ENCODE results near the gene HSD17B10. TPM values are rescaled to one million over a fixed set of nuclear protein-coding genes. Genes with fewer than 3 reads are reported as not detected.

The HSD17B10 gene
- total and polyA plus RNA-seq, 2 donors = 51.7 to 92.6 TPM

DNA sequence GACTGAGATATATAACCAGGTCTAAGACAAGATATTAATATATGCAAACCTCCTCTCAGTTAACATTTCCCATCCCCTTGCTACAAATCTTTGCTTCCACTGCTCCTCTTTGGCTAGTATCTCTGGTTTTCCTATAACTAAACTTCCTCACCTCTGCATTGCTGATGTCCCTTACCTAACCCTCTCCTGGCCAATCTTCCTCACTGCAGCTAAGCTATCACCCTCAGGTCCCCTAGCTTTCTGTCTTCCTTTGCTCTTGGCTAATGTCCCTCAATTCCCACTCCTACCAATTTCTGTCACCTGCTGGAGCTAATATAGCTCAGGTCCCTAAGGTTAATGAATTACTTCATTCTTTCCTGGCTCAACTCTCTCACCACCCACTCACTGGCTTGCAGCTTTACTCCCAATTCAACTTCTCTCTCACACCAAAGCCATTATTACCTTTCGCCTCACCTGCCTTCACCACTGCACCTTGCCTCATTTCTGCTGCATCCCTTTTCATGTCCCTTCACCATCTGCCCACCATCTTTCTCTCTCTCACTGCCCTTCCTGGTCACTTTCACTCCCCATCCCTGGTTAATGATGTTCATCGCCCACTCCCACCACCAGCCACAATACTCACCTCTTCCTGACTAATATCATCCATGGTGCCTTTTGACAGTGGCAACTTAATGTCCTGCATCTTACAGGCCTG is 38.4 kb downstream of the HSD17B10 start:
- 96% methylated on average over 2 of the region's 2 CpGs for WGBS
- H3K4me1 ChIP-seq (ENCODE audit: control insufficient read depth in 2 of 2, insufficient read depth in 2 of 2, low read length in 2 of 2) = no peaks in the 10 kb centered on the region
- no peaks in the 10 kb centered on the region for H3K9me3 ChIP-seq (ENCODE audit: control insufficient read depth in 2 of 2, insufficient read depth in 1 of 2, low read length in 1 of 2)
- no peak overlapping the region for H3K27ac ChIP-seq (ENCODE audit: low read depth in 1 of 2, low read length in 1 of 2)
- DNase-seq (ENCODE audit: low read depth in 6 of 9, low spot score in 9 of 9) = no peak
- H3K4me3 ChIP-seq (ENCODE audit: low read length in 2 of 2) = no peak overlapping the region
- H3K27me3 ChIP-seq (ENCODE audit: control insufficient read depth in 2 of 2, insufficient read depth in 1 of 2, low read length in 1 of 2) = no peaks in the 10 kb centered on the region
- H3K36me3 ChIP-seq (ENCODE audit: control insufficient read depth in 2 of 2, insufficient read depth in 2 of 2, low read length in 1 of 2) = peaks cover 23 to 67% of the 10 kb centered on the region in 2 donors

DNA sequence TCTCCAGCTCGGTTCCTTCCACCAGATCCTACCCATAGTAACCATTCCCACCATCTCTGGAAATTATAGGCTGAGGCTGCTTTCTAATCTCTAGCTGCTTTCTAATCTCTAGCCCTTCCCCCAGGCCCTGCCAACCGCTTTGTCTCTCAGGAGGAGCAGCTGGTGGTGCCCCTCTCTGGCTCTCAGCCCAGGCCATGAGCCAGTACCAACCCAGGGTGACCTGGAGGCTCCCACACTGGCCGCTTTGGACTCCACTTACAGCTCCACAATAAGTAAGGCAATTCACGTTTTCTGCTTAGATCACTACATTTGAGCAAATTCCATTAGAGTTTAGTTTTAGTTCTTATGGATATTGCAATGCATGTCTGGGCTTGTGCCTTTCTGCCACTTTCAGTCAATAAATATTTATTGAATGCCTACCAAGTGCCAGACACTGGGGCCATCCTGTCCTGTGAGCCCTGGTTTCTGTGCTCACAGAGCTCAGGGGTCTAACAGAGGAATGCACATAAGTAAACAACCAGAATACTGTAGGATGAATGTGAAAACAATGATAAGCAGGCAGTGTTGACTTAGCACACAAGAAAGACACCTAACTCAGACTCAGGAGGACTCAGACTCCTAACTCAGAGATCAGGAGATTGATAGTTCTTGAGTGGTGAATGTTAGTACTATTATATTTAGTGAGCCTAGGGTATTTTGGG is 50.6 kb downstream of the HSD17B10 start:
- DNase-seq (ENCODE audit: low read depth in 6 of 9, low spot score in 9 of 9) = no peak
- Histone ChIP-seq H3K36me3 (ENCODE audit: control insufficient read depth in 2 of 2, insufficient read depth in 2 of 2, low read length in 1 of 2) (peaks cover 47 to 72% of the 10 kb centered on the region in 2 donors), H3K27me3 (ENCODE audit: control insufficient read depth in 2 of 2, insufficient read depth in 1 of 2, low read length in 1 of 2) (no peaks in the 10 kb centered on the region), H3K9me3 (ENCODE audit: control insufficient read depth in 2 of 2, insufficient read depth in 1 of 2, low read length in 1 of 2) (no peaks in the 10 kb centered on the region), H3K4me3 (ENCODE audit: low read length in 2 of 2) (no peak overlapping the region), H3K27ac (ENCODE audit: low read depth in 1 of 2, low read length in 1 of 2) (no peak overlapping the region), H3K4me1 (ENCODE audit: control insufficient read depth in 2 of 2, insufficient read depth in 2 of 2, low read length in 2 of 2) (no peaks in the 10 kb centered on the region)
- 96% methylated on average over 4 of the region's 4 CpGs for WGBS

Other genes with a start within 250 kb of the HSD17B10 start
- gene KDM5C, start 209.2 kb downstream of the HSD17B10 start, total RNA-seq = 48.3 TPM
- gene KDM5C, start 209.2 kb downstream of the HSD17B10 start, polyA plus RNA-seq = 29.0 TPM
- 2.3 TPM for gene IQSEC2, start 152.8 kb downstream of the HSD17B10 start, total RNA-seq
- 10.2 TPM for gene IQSEC2, start 152.8 kb downstream of the HSD17B10 start, polyA plus RNA-seq
- gene SMC1A, start 11.7 kb downstream of the HSD17B10 start, total RNA-seq = 40.7 TPM
- gene SMC1A, start 11.7 kb downstream of the HSD17B10 start, polyA plus RNA-seq = 9.6 TPM
- 1.2 TPM for gene RIBC1, start 11.5 kb downstream of the HSD17B10 start, total RNA-seq
- gene RIBC1, start 11.5 kb downstream of the HSD17B10 start, polyA plus RNA-seq = 1.8 TPM

Data from thymus (tissue), 11 donors.